Spinal cord (tissue), 10 donors: ENCODE measurements around the gene DDX4. TPM values are rescaled to one million over a fixed set of nuclear protein-coding genes. Genes with fewer than 3 reads are reported as not detected.
A peak's percentile ranks its signal among the peaks of the same experiment; 100 is the strongest.

ENCODE experiments used
- DNase-seq, 6 donors: peaks; one replicate each; pipeline versions ENCODE4 v3.0.0 to v3.0.0-alpha.2; 2013 to 2015; ENCODE audit warnings: low spot score in 6 of 6, low read depth in 4 of 6
- H3K27ac ChIP-seq: one replicate; pipeline ENCODE4 v1.5.1; 2013; ENCODE audit warnings: low read depth, low read length, control low read depth
- H3K27me3 ChIP-seq: one replicate; pipeline ENCODE4 v1.6.1; 2013; ENCODE audit warnings: low read length; ENCODE audit not compliant: control insufficient read depth, insufficient read depth
- H3K36me3 ChIP-seq: one replicate; pipeline ENCODE4 v1.6.1; 2013; ENCODE audit warnings: low read length; ENCODE audit not compliant: control insufficient read depth, insufficient read depth
- H3K4me1 ChIP-seq: one replicate; pipeline ENCODE4 v1.6.1; 2013; ENCODE audit warnings: low read length; ENCODE audit not compliant: control insufficient read depth, insufficient read depth
- H3K4me3 ChIP-seq: one replicate; pipeline ENCODE4 v1.5.1; 2013; ENCODE audit warnings: low read depth, low read length, control low read depth
- H3K9me3 ChIP-seq: one replicate; pipeline ENCODE4 v1.6.1; 2013; ENCODE audit warnings: low read length; ENCODE audit not compliant: control insufficient read depth, insufficient read depth
- WGBS: methylation state at CpG from one replicate; pipeline ENCODE4 v1.1.5; 2013; ENCODE audit warnings: missing lambda C conversion rate; ENCODE audit not compliant: insufficient coverage; 5-methylcytosine and 5-hydroxymethylcytosine counted together
- polyA plus RNA-seq, 2 donors: library from polyadenylated mRNA; unstranded; fragments of 120-200 nt; gene quantifications; one replicate each; pipeline ENCODE4 v1.2.1, GENCODE V29; 2013; ENCODE audit not compliant: insufficient read length in 2 of 2
- total RNA-seq, 2 donors: library from RNA; depleted of rRNA in 1 of 2; stranded (reverse); fragments of 120-200 nt in 1 of 2; fragments of >200 nt in 1 of 2; gene quantifications; one replicate each; pipeline versions ENCODE4 v1.2.3 to v1.2.4, GENCODE V29; 2013 to 2014
- donor health status: healthy.

DDX4 gene
- total and polyA plus RNA-seq, 4 donors = 0.10 to 0.30 (median 0.24) TPM; not detected in 1

- Histone ChIP-seq H3K36me3 (no peaks in the 10 kb centered on the region), H3K9me3 (no peaks in the 10 kb centered on the region)
- WGBS = no CpG with 5 or more reads among the region's 1 CpG
These were observed 35.1 kb upstream of the DDX4 start for GRCh38 chr5:55702598-55703345.

GRCh38 chr5:55706230-55706629, 31.6 kb upstream of the DDX4 start:
- Histone ChIP-seq H3K4me3 (no peak overlapping the region), H3K27me3 (no peaks in the 10 kb centered on the region), H3K36me3 (no peaks in the 10 kb centered on the region), H3K4me1 (peaks cover under 1% of the 10 kb centered on the region), H3K27ac (no peak overlapping the region), H3K9me3 (no peaks in the 10 kb centered on the region)
- DNase-seq = no peak

More at GRCh38 chr5:55702598-55703345, 35.1 kb upstream of the DDX4 start:
- Histone ChIP-seq H3K27ac (no peak overlapping the region), H3K27me3 (no peaks in the 10 kb centered on the region), H3K4me1 (no peaks in the 10 kb centered on the region), H3K4me3 (no peak overlapping the region)
- DNase-seq = no peak

- no peaks in the 10 kb centered on the region for H3K9me3 ChIP-seq
- H3K4me3 ChIP-seq = no peak overlapping the region
- DNase-seq = no peak
These were observed 29.1 kb upstream of the DDX4 start for GRCh38 chr5:55708732-55709131.

GRCh38 chr5:55711507-55712022, 26.3 kb upstream of the DDX4 start:
- Histone ChIP-seq H3K36me3 (no peaks in the 10 kb centered on the region), H3K4me3 (peak overlapping the region; percentile 89), H3K4me1 (peaks cover 6% of the 10 kb centered on the region), H3K27me3 (no peaks in the 10 kb centered on the region), H3K9me3 (no peaks in the 10 kb centered on the region), H3K27ac (peak overlapping the region; percentile 35)
- no peak for DNase-seq
- WGBS = 9% methylated on average over 17 of the region's 18 CpGs

More at GRCh38 chr5:55708732-55709131, 29.1 kb upstream of the DDX4 start:
- no peaks in the 10 kb centered on the region for H3K27me3 ChIP-seq
- no peak overlapping the region for H3K27ac ChIP-seq
- peaks cover 6% of the 10 kb centered on the region for H3K4me1 ChIP-seq
- no peaks in the 10 kb centered on the region for H3K36me3 ChIP-seq

GRCh38 chr5:55712023-55712859, 25.6 kb upstream of the DDX4 start, which contains the start of gene SLC38A9:
SLC38A9 (minus strand) TSS chr5:55712324; CDS start chr5:55697958, 14,366 bp downstream.
- no peaks in the 10 kb centered on the region for H3K36me3 ChIP-seq
- 0% methylated on average over 51 of the region's 55 CpGs for WGBS
- H3K4me1 ChIP-seq = peaks cover 6% of the 10 kb centered on the region
- H3K4me3 ChIP-seq = peak within 1 kb of the TSS; percentile 89
- peak within 1 kb of the TSS; percentile 35 for H3K27ac ChIP-seq
- peak; percentile 80 to 98 (median 90) for DNase-seq
- H3K27me3 ChIP-seq = no peaks in the 10 kb centered on the region
- no peaks in the 10 kb centered on the region for H3K9me3 ChIP-seq

- 97% methylated on average over 3 of the region's 3 CpGs for WGBS
- H3K9me3 ChIP-seq = no peaks in the 10 kb centered on the region
- no peak for DNase-seq
- H3K4me1 ChIP-seq = peaks cover 6% of the 10 kb centered on the region
- no peak overlapping the region for H3K27ac ChIP-seq
- H3K4me3 ChIP-seq = no peak overlapping the region
- H3K27me3 ChIP-seq = no peaks in the 10 kb centered on the region
- H3K36me3 ChIP-seq = no peaks in the 10 kb centered on the region
These were observed 24.0 kb upstream of the DDX4 start for GRCh38 chr5:55713871-55714270.

GRCh38 chr5:55714339-55714738, 23.5 kb upstream of the DDX4 start:
- no peaks in the 10 kb centered on the region for H3K36me3 ChIP-seq
- no peaks in the 10 kb centered on the region for H3K27me3 ChIP-seq
- DNase-seq = no peak
- H3K4me3 ChIP-seq = no peak overlapping the region
- H3K4me1 ChIP-seq = peaks cover 6% of the 10 kb centered on the region
- no peaks in the 10 kb centered on the region for H3K9me3 ChIP-seq
- WGBS = 64% methylated on average over 1 of the region's 1 CpG
- H3K27ac ChIP-seq = no peak overlapping the region

- H3K4me3 ChIP-seq = no peak overlapping the region
- no peak for DNase-seq
These were observed 23.1 kb upstream of the DDX4 start for GRCh38 chr5:55714749-55715148.

GRCh38 chr5:55715519-55716078, 22.3 kb upstream of the DDX4 start:
- H3K9me3 ChIP-seq = no peaks in the 10 kb centered on the region
- H3K4me1 ChIP-seq = peaks cover 6% of the 10 kb centered on the region
- H3K36me3 ChIP-seq = no peaks in the 10 kb centered on the region
- H3K27ac ChIP-seq = no peak overlapping the region
- WGBS = 90% methylated on average over 2 of the region's 6 CpGs
- no peaks in the 10 kb centered on the region for H3K27me3 ChIP-seq
- no peak for DNase-seq
- no peak overlapping the region for H3K4me3 ChIP-seq

More at GRCh38 chr5:55714749-55715148, 23.1 kb upstream of the DDX4 start:
- peaks cover 6% of the 10 kb centered on the region for H3K4me1 ChIP-seq
- no peaks in the 10 kb centered on the region for H3K27me3 ChIP-seq
- no peak overlapping the region for H3K27ac ChIP-seq
- WGBS = 100% methylated on average over 3 of the region's 6 CpGs
- H3K36me3 ChIP-seq = no peaks in the 10 kb centered on the region
- H3K9me3 ChIP-seq = no peaks in the 10 kb centered on the region
